ENCODE measurements around the gene RGS14.

Gene RGS14

DNA sequence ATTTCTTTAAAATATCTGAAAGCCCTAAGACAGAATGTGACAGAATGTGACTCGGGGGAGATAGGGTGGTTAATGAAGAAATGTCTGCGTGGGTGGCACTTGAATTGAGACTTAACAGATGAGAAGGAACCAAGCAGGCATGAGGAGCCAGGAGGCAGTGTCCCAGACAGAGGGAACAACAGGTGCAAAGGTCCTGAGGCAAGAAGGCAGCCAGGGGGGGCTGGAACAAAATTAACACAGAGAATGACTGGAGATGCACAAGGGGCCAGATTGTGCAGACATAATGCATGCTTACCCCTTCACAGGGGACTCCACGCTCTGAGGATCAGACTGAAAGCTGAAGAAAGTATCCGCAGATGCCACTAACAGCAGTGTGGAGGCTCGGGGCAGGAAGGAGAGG lies 8.0 kb upstream of the RGS14 start:
- TF ChIP-seq, protein P1, sequence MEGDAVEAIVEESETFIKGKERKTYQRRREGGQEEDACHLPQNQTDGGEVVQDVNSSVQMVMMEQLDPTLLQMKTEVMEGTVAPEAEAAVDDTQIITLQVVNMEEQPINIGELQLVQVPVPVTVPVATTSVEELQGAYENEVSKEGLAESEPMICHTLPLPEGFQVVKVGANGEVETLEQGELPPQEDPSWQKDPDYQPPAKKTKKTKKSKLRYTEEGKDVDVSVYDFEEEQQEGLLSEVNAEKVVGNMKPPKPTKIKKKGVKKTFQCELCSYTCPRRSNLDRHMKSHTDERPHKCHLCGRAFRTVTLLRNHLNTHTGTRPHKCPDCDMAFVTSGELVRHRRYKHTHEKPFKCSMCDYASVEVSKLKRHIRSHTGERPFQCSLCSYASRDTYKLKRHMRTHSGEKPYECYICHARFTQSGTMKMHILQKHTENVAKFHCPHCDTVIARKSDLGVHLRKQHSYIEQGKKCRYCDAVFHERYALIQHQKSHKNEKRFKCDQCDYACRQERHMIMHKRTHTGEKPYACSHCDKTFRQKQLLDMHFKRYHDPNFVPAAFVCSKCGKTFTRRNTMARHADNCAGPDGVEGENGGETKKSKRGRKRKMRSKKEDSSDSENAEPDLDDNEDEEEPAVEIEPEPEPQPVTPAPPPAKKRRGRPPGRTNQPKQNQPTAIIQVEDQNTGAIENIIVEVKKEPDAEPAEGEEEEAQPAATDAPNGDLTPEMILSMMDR (IDR thresholded peaks at IDR 0.05; ENCODE audit: control insufficient read depth, insufficient read depth, low read depth, low read length, missing control alignments), result no peak
- no peak overlapping the region; the same call in 1 of the 2 replicates for H3K4me3 ChIP-seq (ENCODE audit: control insufficient read depth, low read depth, low read length)
- DNase-seq (ENCODE audit: low read depth), result no peak

DNA sequence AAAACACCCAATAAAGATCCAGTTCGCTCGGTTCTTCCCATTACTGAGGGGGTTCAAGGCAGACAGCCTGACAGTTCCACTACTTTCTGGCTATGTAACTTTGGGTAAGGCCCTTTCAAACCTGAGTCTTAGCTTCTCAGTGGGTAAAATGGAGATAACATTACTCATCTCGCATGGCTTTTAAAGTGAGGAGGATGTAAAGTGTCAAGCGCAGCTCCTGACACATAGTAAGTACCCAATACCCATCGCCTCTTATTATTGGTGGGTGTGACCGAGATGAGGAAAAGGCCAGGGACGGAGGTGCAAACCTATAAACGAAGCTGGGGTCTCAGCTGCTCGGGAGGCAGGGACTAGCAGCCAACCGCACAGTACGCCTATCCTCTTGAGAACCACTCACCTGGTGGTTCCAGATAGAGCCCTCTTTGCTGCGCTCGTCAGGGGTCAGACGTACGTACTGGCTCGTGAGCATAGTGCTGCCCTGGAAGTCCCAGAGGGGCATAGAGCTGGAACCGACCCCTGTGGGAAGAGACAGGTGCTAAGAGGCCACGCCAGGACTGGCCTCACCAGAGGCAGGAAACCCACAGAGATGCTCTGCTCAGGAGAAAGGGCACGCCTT lies 6.8 kb upstream of the RGS14 start:
- peak overlapping the region; percentile 84 for H3K4me3 ChIP-seq (ENCODE audit: control insufficient read depth, low read depth, low read length)
- DNase-seq (ENCODE audit: low read depth), result no peak
- TF ChIP-seq, protein P1 (IDR thresholded peaks at IDR 0.05; ENCODE audit: control insufficient read depth, insufficient read depth, low read depth, low read length, missing control alignments), result no peak

DNA sequence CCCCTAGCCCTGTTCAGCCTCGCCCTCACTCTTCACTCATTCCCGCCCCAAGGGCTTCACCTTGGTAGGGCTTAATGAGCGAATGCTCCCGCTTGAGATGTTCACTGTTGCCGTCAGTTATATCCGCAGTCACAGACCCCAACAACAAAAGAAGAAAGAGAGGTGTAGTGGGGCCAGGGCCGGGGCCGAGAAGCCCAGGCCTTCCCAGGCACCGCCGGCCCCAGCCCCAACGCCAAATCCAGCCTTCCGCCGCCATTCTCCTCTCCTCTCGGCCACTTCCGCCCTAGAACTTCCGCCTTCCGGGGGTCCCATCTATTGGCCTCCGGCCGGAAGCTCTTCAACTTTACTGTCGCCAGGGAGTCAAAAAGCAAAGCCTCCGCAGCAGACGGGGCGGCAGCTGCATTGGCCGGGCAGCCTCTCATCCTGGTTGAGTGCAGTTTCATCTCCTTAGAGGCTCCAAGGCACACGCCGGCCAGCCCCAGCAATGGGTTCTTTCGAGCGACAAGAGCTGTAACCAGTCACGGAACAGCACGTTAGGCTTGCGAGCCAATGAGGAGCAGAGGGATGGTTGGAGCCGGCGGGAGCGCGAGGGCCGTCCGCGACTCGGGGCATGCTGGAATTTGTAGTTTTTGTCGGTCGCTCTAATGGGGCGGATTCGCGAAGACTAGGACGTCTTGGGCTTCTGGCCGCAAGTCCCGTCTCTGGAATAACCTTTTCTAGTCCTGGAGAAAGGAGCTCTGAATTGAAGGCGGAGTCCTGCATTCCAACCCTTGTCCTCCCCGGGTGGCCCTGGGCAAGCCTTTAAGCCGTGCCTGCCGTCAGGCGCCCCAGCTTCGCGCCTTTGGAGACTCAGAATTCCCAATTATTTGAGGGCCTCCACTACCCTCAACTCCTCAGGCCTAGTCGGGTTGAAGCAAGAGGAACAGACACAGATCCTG lies 6.1 kb upstream of the RGS14 start, which contains the start of gene LMAN2:
LMAN2 (minus strand) TSS at position 277 of the 938 bp plus-strand sequence; CDS start at position 256, 21 bp downstream.
- TF ChIP-seq, protein P1 (IDR thresholded peaks at IDR 0.05; ENCODE audit: control insufficient read depth, insufficient read depth, low read depth, low read length, missing control alignments), result no peak
- DNase-seq (ENCODE audit: low read depth), result peak; percentile 89
- H3K4me3 ChIP-seq (ENCODE audit: control insufficient read depth, low read depth, low read length), result peak within 1 kb of the TSS; percentile 84

DNA sequence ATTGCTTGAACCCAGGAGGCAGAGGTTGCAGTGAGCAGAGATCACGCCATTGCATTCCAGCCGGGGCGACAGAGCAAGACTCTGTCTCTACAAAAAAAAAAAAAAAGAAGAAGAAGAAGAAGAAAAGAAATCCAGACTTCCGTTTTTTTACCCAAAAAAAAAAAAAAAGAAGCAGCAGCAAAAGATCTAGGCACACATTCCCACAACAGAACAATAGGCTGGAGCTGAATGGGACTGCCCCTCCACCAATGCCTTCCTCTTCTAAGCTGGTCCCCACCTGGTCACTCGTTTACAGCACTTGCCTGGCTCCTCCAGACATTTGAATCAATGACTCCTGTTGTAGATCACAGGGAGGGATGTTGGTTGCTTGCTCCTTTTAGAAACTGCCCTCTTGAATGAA lies 4.6 kb upstream of the RGS14 start:
- DNase-seq (ENCODE audit: low read depth), result no peak
- TF ChIP-seq, protein P1 (IDR thresholded peaks at IDR 0.05; ENCODE audit: control insufficient read depth, insufficient read depth, low read depth, low read length, missing control alignments), result no peak
- no peak overlapping the region for H3K4me3 ChIP-seq (ENCODE audit: control insufficient read depth, low read depth, low read length)

DNA sequence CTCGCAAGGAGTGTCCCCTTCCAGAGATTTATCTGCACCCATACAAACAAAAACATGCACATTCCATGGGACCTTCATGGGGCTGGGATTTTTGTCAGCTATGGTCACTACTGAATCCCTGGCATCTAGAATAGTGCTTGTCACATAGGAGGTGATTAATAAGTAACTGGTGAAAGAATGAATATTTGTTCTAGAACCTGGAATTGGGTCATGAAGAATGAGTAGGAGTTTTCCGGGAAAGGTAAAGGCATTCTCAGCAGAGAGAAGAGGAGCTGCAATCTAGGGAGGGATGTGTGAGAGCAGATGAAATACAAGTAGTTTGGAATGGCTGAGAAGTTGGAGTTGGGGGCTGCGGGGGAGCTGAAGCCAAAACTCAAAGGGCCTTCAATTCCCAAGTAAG lies 3.5 kb upstream of the RGS14 start:
- no peak overlapping the region for H3K4me3 ChIP-seq (ENCODE audit: control insufficient read depth, low read depth, low read length)
- no peak for DNase-seq (ENCODE audit: low read depth)
- TF ChIP-seq, protein P1 (IDR thresholded peaks at IDR 0.05; ENCODE audit: control insufficient read depth, insufficient read depth, low read depth, low read length, missing control alignments), result no peak

DNA sequence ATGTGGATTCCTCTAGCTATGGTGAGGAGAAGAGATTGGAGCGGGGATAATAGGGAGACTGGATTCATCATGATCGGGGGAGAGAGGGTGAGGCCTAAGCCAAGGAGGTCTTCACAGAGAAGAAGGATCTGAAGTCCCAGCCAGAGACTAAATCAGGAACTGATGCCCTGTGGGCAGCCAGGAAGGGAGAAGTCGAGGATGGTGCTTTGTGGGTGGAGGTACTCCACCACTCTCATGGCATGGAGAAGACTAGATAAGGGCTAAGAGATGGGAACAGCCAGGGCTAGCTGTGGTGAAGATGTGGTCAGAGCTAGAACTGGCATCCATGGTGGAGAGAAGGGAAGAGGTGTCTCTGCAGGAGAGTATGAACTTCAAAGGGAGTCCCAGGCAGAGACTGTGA lies 3.0 kb upstream of the RGS14 start:
- TF ChIP-seq, protein P1 (IDR thresholded peaks at IDR 0.05; ENCODE audit: control insufficient read depth, insufficient read depth, low read depth, low read length, missing control alignments), result no peak
- H3K4me3 ChIP-seq (ENCODE audit: control insufficient read depth, low read depth, low read length), result no peak overlapping the region
- no peak for DNase-seq (ENCODE audit: low read depth)

Measured in AG09309 (cell line).